HG02840 (cell line): ENCODE data around the gene KIRREL3.

Experiments used
- ATAC-seq: cut with Tn5 transposase; IDR thresholded peaks from one replicate; pipeline ENCODE4 v1.9.1; 2021; ENCODE audit warnings: mild to moderate bottlenecking, moderate library complexity, moderate number of reproducible peaks; ENCODE audit not compliant: unreplicated experiment, low FRiP score

The KIRREL3 gene

GRCh38 chr11:126884192-126884591 is 116.4 kb downstream of the KIRREL3 start:
- ATAC-seq, result no peak

GRCh38 chr11:126880872-126881271 is 119.7 kb downstream of the KIRREL3 start:
- ATAC-seq, result no peak

- ATAC-seq, result no peak
Observed at GRCh38 chr11:126879516-126879915, 121.1 kb downstream of the KIRREL3 start.

DNA sequence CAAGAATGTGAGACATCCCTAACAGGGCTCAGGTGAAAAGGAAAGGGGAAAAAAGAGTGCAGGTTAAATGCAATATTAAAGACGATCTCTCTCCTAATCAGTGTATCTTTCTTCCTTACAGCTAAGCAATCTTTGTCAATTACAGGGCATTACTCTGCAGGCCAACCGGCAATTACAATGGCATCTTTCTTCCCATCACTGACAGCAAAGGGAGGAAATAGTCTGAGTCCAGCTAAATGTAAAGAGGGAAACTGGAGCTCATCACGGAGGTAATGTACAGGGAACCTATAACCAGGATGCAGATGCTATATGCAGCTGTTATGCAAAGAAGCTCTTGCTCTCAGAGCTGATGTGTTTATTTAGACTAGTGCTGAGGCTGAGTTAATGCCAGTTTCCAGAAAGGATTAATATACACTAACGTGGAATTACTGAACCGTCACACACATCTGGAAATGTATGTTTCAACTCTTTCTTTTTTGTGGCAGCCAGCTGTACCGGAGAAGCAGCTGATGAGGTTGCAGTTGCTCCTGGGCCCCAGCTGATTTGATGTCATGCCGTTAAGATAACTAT is 121.6 kb downstream of the KIRREL3 start:
- ATAC-seq, result no peak

GRCh38 chr11:126874831-126875230 is 125.7 kb downstream of the KIRREL3 start:
- no peak for ATAC-seq

DNA sequence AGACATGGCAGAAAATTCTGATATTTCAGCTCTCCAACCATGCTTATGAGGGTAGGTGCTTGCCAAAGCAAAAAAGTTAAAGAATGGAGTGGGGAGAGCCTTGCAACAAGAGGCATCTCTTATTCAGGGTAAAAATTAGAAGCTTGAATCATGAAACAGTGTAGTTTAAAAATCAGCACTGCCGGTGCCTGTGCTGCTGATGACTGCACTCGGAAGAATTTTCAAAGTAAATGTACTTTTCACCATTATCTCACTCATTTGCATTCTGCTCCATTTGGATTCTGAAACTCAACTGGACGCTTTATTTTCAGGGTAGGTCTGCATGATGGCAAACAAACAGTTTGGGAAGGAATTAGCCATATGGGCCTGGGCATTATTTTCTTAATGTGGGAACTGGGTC is 126.3 kb downstream of the KIRREL3 start:
- ATAC-seq, result no peak

GRCh38 chr11:126871792-126872191 is 128.8 kb downstream of the KIRREL3 start:
- ATAC-seq, result no peak

- no peak for ATAC-seq
Observed at GRCh38 chr11:126870021-126870420, 130.5 kb downstream of the KIRREL3 start.

- ATAC-seq, result no peak
Observed at GRCh38 chr11:126868741-126869140, 131.8 kb downstream of the KIRREL3 start.

DNA sequence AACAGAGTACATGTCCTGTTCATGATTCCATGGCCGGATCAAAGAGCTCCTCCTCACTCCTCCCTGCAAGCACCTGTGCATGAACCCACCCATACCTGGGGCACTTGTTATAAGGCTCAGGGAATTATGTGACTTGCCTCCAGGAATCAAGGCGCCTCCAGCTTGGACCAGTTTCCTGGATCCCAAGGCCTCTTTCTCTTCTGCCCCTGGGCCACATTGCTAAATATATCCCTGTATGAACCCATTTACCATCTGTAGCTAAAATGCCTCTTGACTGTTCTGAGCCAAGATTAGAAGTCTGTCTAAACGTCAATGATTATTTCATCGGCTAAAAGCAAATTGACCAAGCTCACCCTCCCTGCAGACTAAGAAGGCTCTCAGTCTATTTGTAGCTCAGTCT is 135.6 kb downstream of the KIRREL3 start:
- ATAC-seq, result no peak

DNA sequence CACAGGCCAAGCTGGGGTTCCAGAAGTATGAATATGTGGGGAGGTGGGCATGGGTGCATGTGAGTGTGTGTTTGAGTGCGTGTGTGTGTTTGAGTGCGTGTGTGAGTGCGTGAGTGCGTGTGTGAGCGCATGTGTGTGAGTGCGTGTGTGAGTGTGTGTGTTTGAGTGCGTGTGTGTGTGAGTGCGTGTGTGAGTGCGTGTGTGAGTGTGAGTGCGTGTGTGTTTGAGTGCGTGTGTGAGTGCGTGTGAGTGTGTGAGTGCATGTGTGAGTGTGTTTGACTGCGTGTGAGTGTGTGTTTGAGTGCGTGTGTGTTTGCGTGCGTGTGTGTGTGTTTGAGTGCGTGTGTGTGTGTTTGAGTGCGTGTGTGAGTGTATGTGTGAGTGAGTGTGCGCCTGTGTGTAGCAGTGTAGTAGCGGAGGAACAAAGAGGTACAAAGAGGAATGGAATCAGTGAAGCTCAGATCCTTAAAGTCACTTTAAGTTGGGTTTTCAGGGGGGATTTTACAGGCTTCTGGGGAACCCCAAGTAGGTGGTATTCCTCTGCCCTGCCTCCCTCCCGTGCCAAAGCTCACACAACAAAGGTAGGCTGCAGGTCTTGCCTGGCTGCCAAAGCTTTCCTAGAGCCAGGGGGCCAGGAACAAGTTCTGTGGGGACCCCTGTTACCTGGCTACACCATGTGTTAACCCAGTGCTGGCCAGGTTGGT is 137.1 kb downstream of the KIRREL3 start:
- ATAC-seq, result no peak

- no peak for ATAC-seq
Observed at GRCh38 chr11:126862664-126863243, 137.8 kb downstream of the KIRREL3 start.

- ATAC-seq, result no peak
Observed at GRCh38 chr11:126861796-126862459, 138.6 kb downstream of the KIRREL3 start.

DNA sequence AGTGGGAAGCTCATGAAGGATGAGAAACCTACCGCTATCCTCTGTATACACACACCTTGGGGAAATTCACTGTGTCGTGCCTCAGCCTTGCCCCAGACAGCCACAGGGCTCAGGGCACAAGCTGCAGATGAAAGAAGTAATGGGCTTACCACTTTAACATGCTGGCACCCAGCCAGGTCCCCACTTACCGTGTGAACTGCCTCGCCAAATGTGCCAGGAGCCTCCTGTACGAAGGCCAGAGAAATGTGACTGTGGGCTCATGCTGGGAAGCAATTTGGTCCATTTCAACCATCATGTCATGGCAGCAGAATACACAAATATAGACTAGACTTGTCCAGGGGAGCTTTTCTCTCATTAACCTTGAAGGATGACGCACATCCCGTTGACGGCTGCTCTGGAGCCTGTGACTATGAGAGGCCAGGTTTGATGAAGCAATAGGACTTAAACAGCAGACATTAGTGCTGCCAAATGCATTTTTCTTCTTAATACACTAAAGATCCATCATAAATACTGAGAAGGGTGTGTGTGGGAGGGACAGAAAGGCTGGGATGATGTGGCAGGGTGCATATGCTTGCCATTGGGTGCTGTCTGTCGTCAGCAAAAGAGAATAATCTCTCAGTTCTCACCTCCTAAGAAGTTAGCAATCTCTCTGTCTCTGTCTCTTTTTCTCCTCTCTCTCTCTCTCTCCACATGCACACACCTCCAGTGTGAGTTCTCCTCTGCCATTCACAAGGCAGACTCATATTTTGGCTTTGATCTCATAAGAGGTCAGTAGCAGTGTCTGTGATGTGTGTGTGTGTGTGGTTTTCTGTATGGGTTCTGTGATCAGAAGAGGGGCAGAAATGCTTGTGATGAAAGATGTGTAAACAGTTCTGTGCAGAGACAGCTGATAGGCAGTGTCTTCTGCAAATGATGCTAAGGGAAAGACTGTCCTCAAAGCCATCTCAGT is 142.4 kb downstream of the KIRREL3 start:
- ATAC-seq, result no peak

DNA sequence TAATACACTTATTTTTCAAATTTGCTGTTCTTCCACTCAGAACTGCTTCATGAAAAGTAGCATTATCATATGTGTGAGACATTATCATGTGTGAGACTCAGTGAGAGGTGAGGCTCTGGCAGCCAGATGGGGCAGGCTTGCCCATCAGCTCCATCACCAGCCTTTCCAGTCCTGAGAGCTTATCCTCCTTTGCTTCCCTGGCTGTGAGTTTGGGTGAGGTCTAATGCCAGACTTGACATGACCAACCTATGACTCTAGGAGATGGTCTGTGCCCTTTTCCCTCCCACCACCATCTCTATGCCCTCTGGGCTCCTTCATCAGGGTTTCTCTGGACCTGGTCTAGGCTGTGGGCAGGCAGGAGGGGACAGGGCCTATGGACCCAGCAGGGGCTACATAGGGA is 145.0 kb downstream of the KIRREL3 start:
- no peak for ATAC-seq

DNA sequence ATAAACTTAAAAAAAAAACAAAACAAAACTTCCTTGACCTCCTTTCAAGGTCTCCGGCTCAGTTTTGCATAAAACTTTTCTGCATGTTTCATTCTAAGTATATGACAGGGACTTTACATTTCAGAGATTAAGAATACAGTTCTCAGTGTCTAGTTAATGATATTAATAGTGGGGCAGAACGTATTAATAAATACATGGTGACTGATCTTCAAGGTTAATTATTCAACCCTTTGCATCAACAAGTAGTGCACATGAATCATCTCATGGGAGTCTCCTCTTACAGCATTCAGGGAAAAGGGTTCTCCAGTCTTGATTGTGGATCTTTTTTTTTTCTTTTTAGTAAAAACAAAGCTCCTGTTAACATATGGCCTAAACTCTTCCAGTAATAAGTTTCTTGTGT is 146.8 kb downstream of the KIRREL3 start:
- ATAC-seq, result peak; percentile 76

DNA sequence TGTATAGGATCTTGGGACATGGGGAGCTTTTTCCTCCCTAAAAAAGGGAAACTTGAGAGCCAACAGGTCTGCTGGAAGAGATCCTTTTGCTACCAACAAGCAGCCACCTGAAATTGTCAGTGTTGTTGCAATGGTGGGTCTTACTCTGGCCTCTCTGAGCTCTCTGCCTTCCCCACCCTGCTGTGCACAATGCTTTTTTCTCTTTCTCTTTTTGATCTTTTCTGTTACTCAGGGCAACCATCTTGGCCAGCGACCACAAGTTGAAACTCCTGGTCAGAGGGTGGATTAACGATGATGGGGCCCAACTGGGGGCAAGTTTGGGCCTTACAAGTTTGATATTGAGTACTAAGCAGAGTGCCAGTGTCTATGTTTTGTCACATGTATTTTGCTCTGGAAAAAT is 155.8 kb downstream of the KIRREL3 start:
- no peak for ATAC-seq

DNA sequence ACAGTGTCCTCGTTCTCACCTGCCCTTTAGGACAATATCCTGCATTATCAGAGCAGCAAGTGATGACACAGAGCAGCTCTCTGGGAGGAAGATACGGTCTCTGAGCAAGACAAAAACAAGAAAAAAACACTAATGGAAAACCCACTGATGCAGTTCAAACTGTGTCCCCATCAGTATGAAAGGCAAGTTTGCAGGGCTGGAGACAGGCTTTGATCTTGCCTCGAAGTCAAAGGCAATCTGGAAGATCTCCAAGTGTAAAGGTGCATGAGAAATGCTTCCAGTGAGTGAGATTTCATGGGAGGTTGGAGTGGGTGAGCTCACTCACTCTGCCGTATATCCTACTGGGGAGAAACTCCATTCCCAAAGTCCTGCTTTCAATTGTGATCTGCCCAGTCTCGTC is 157.5 kb downstream of the KIRREL3 start:
- no peak for ATAC-seq

- ATAC-seq, result no peak
Observed at GRCh38 chr11:126841999-126842398, 158.6 kb downstream of the KIRREL3 start.

- ATAC-seq, result no peak
Observed at GRCh38 chr11:126840975-126841374, 159.6 kb downstream of the KIRREL3 start.
